Measurements from ENCODE around the gene DLL4. TPM values are rescaled to one million over a fixed set of nuclear protein-coding genes. Genes with fewer than 3 reads are reported as not detected.

DLL4 gene
- total and polyA plus RNA-seq, 2 donors (not counting 1 experiment from before 2014, with no cell fraction given) = 0.07 to 0.30 TPM

- no peak for TF ChIP-seq EZH2 (IDR thresholded peaks at IDR 0.05; ENCODE audit: borderline replicate concordance, insufficient read depth, low read depth, low read length, poor library complexity, severe bottlenecking)
- no peak for TF ChIP-seq CTCF (IDR thresholded peaks at IDR 0.05)
- Mint-ChIP-seq H3K4me3 (no peak overlapping the region), H3K27me3 (no peaks in the 10 kb centered on the region), H3K4me1 (peaks cover 27% of the 10 kb centered on the region), H3K27ac (no peak overlapping the region), H3K9me3 (ENCODE audit: insufficient read depth) (no peaks in the 10 kb centered on the region)
- peak overlapping the region; percentile 63 for H2AFZ ChIP-seq (ENCODE audit: insufficient read depth, low read depth, low read length, poor library complexity, severe bottlenecking)
- H3K9me3 ChIP-seq (ENCODE audit: control extremely low read depth in 1 of 3, control insufficient read depth in 2 of 3, insufficient read depth in 1 of 3, low read length in 2 of 3) = no peaks in the 10 kb centered on the region
- H3K4me3 ChIP-seq (ENCODE audit: control extremely low read depth in 1 of 5, extremely low read depth in 1 of 5, insufficient read depth in 1 of 5, low read depth in 2 of 5, low read length in 4 of 5) = no peak overlapping the region
- ATAC-seq (ENCODE audit: low read depth) (no peak), DNase-seq (no peak)
- peaks cover 2 to 5% of the 10 kb centered on the region in 2 experiments for H3K36me3 ChIP-seq (replicated peaks in 1 of 2; ENCODE audit: control extremely low read depth in 1 of 2, control insufficient read depth in 1 of 2, extremely low read depth in 1 of 2, insufficient read depth in 2 of 2, low read length in 1 of 2)
- WGBS (ENCODE audit: insufficient coverage) = 85% methylated on average over 4 of the region's 5 CpGs
- intact Hi-C loops (cut with micrococcal nuclease) = loop anchor here (5.0 kb wide), 1 partner anchor 324 kb away; the partner anchor contains the start of genes CCDC32 and RPUSD2
- peaks cover 22% of the 10 kb centered on the region for H3K79me2 ChIP-seq (ENCODE audit: control insufficient read depth, insufficient read depth, low read length)
- no peak overlapping the region for H3K9ac ChIP-seq (ENCODE audit: low read length)
- peaks cover 18 to 19% of the 10 kb centered on the region in 2 donors for H3K4me1 ChIP-seq (ENCODE audit: control insufficient read depth in 2 of 2, insufficient read depth in 2 of 2, low read length in 2 of 2)
- peaks cover 10% of the 10 kb centered on the region for H4K20me1 ChIP-seq (ENCODE audit: control insufficient read depth, insufficient read depth, low read length, poor library complexity, severe bottlenecking)
- no peak overlapping the region for H3K4me2 ChIP-seq (replicated peaks; ENCODE audit: low read depth, low read length, poor library complexity, severe bottlenecking)
- CTCF ChIA-PET = interaction anchor here (0.9 to 9.8 kb wide), 11 partner anchors 13 to 371 kb away, joined by 3 to 189 read pairs (median 6); partner anchors contain the start of gene RAD51
- H3K27me3 ChIP-seq (replicated peaks in 1 of 4; ENCODE audit: control extremely low read depth in 1 of 4, control insufficient read depth in 3 of 4, insufficient read depth in 4 of 4, low read length in 3 of 4) = no peaks in the 10 kb centered on the region
- no peak overlapping the region for H3K27ac ChIP-seq (ENCODE audit: low read length in 2 of 2)
- POLR2A ChIA-PET = interaction anchor here (0.6 to 1.8 kb wide), 2 partner anchors 28 to 33 kb away, joined by 6 to 9 read pairs; no protein-coding TSS in a partner anchor
Observed at GRCh38 chr15:40891138-40891537, 38.0 kb upstream of the DLL4 start.

- H3K27ac ChIP-seq (ENCODE audit: low read length in 2 of 2) = no peak overlapping the region
- no peak overlapping the region for H3K4me3 Mint-ChIP-seq
- no peaks in the 10 kb centered on the region for H3K27me3 Mint-ChIP-seq
- H3K79me2 ChIP-seq (ENCODE audit: control insufficient read depth, insufficient read depth, low read length) = peaks cover 23% of the 10 kb centered on the region
- TF ChIP-seq CTCF (IDR thresholded peaks at IDR 0.05) (peak; percentile 62), EZH2 (IDR thresholded peaks at IDR 0.05; ENCODE audit: borderline replicate concordance, insufficient read depth, low read depth, low read length, poor library complexity, severe bottlenecking) (no peak)
- H3K9me3 ChIP-seq (ENCODE audit: control extremely low read depth in 1 of 3, control insufficient read depth in 2 of 3, insufficient read depth in 1 of 3, low read length in 2 of 3) = no peaks in the 10 kb centered on the region
- H3K36me3 ChIP-seq (replicated peaks in 1 of 2; ENCODE audit: control extremely low read depth in 1 of 2, control insufficient read depth in 1 of 2, extremely low read depth in 1 of 2, insufficient read depth in 2 of 2, low read length in 1 of 2) = peaks cover 2 to 6% of the 10 kb centered on the region in 2 experiments
- 15% methylated on average over 3 of the region's 4 CpGs for WGBS (ENCODE audit: insufficient coverage)
- no peak overlapping the region for H3K4me2 ChIP-seq (replicated peaks; ENCODE audit: low read depth, low read length, poor library complexity, severe bottlenecking)
- no peak overlapping the region for H3K4me3 ChIP-seq (ENCODE audit: control extremely low read depth in 1 of 5, extremely low read depth in 1 of 5, insufficient read depth in 1 of 5, low read depth in 2 of 5, low read length in 4 of 5)
- H3K9ac ChIP-seq (ENCODE audit: low read length) = no peak overlapping the region
- H3K27ac Mint-ChIP-seq = peak overlapping the region; percentile 32
- ATAC-seq (ENCODE audit: low read depth) (no peak), DNase-seq (peak; percentile 66)
- ChIA-PET CTCF (interaction anchor here (0.5 to 9.8 kb wide), 25 partner anchors 10 to 374 kb away, joined by 3 to 189 read pairs (median 4); partner anchors contain the start of genes EXD1, RAD51, RHOV and SPINT1), POLR2A (interaction anchor here (0.5 to 1.8 kb wide), 2 partner anchors 34 to 441 kb away, joined by 5 to 9 read pairs; no protein-coding TSS in a partner anchor)
- H3K4me1 Mint-ChIP-seq = peaks cover 28% of the 10 kb centered on the region
- peak overlapping the region; percentile 63 for H2AFZ ChIP-seq (ENCODE audit: insufficient read depth, low read depth, low read length, poor library complexity, severe bottlenecking)
- intact Hi-C loops (cut with micrococcal nuclease) = loop anchor here (5.0 kb wide), 1 partner anchor 325 kb away; the partner anchor contains the start of genes CCDC32 and RPUSD2
- no peaks in the 10 kb centered on the region for H3K9me3 Mint-ChIP-seq (ENCODE audit: insufficient read depth)
- peaks cover 18 to 19% of the 10 kb centered on the region in 2 donors for H3K4me1 ChIP-seq (ENCODE audit: control insufficient read depth in 2 of 2, insufficient read depth in 2 of 2, low read length in 2 of 2)
- H3K27me3 ChIP-seq (replicated peaks in 1 of 4; ENCODE audit: control extremely low read depth in 1 of 4, control insufficient read depth in 3 of 4, insufficient read depth in 4 of 4, low read length in 3 of 4) = no peaks in the 10 kb centered on the region
- H4K20me1 ChIP-seq (ENCODE audit: control insufficient read depth, insufficient read depth, low read length, poor library complexity, severe bottlenecking) = peaks cover 10% of the 10 kb centered on the region
Observed at GRCh38 chr15:40891810-40892446, 37.2 kb upstream of the DLL4 start.
